ENCODE results near the gene FFAR3. TPM values are rescaled to one million over a fixed set of nuclear protein-coding genes. Genes with fewer than 3 reads are reported as not detected.

Gene FFAR3
- total RNA-seq, 6 donors from 2014 or later = 0.24 TPM; not detected in 5

DNA sequence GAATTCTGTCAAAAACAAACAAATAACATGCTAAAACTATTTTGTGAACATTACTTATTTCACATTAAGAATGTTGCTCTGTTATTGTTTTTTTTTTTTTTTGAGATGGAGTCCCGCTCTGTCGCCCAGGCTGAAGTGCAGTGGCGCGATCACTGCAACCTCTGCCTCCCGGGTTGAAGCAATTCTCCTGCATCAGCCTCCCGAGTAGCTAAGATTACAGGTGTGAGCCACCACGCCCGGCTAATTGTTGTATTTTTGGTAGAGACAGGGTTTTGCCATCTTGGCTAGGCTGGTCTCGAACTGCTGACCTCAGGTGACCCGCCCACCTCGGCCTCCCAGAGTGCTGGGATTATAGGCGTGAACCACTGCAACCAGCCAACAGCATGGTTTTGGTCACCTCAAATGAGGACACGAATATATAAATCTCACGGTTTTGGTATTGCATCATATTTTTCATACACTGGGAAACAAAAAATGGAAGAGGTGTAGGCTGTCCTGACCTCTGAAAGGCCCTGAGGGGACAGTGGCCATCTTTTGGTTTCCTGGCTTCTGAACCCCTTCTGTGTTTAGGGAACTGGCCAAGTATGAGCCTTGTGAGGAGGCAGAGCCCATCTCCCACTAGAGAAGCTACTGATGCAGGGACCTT lies 38.1 kb downstream of the FFAR3 start:
- ATAC-seq (ENCODE audit: low FRiP score in 2 of 2) = no peak
- no peaks in the 10 kb centered on the region for H3K9me3 ChIP-seq
- H3K36me3 ChIP-seq = no peaks in the 10 kb centered on the region
- no peak overlapping the region for H3K27ac ChIP-seq
- peaks cover 0 to 3% (median 0%) of the 10 kb centered on the region in 4 donors for H3K4me1 ChIP-seq
- 91 to 92% methylated on average over 14 of the region's 14 CpGs for WGBS, 2 donors
- no peak for DNase-seq
- no peak overlapping the region for H3K4me3 ChIP-seq
- no peaks in the 10 kb centered on the region for H3K27me3 ChIP-seq
- TF ChIP-seq POLR2A (IDR thresholded peaks at IDR 0.05) (no peak), POLR2AphosphoS5 (IDR thresholded peaks at IDR 0.05) (no peak), EP300 (IDR thresholded peaks at IDR 0.05) (no peak)
- TF ChIP-seq, protein P1, sequence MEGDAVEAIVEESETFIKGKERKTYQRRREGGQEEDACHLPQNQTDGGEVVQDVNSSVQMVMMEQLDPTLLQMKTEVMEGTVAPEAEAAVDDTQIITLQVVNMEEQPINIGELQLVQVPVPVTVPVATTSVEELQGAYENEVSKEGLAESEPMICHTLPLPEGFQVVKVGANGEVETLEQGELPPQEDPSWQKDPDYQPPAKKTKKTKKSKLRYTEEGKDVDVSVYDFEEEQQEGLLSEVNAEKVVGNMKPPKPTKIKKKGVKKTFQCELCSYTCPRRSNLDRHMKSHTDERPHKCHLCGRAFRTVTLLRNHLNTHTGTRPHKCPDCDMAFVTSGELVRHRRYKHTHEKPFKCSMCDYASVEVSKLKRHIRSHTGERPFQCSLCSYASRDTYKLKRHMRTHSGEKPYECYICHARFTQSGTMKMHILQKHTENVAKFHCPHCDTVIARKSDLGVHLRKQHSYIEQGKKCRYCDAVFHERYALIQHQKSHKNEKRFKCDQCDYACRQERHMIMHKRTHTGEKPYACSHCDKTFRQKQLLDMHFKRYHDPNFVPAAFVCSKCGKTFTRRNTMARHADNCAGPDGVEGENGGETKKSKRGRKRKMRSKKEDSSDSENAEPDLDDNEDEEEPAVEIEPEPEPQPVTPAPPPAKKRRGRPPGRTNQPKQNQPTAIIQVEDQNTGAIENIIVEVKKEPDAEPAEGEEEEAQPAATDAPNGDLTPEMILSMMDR (IDR thresholded peaks at IDR 0.05) = no peak

DNA sequence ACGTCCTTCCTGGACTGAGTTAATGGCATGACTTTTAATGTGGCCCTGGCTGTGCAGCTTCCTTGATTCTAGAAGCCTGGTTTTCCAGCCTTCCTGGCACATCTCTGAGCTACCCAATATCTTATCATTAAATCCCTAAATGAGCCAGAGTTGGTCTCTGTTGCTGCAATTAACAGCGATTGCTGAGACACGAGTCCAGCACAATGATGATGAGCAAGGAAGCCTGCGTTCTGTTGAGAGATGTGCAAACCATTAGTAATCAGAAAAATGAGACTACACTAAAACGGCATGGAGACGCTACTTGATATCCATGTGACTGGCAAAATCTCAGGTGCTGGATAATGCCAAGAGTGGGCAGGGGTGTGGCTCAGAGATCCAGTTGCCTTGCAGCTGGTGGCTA lies 38.8 kb downstream of the FFAR3 start:
- no peaks in the 10 kb centered on the region for H3K9me3 ChIP-seq
- no peaks in the 10 kb centered on the region for H3K36me3 ChIP-seq
- 88% methylated on average over 6 of the region's 6 CpGs for WGBS, 2 donors
- no peak for TF ChIP-seq EP300 (IDR thresholded peaks at IDR 0.05)
- TF ChIP-seq, protein P1 (IDR thresholded peaks at IDR 0.05) = no peak
- no peak for TF ChIP-seq POLR2A (IDR thresholded peaks at IDR 0.05)
- no peak for TF ChIP-seq POLR2AphosphoS5 (IDR thresholded peaks at IDR 0.05)
- DNase-seq (no peak), ATAC-seq (ENCODE audit: low FRiP score in 2 of 2) (no peak)
- H3K4me1 ChIP-seq = peaks cover 0 to 3% (median 0%) of the 10 kb centered on the region in 4 donors
- no peak overlapping the region for H3K4me3 ChIP-seq
- H3K27ac ChIP-seq = no peak overlapping the region
- no peaks in the 10 kb centered on the region for H3K27me3 ChIP-seq

DNA sequence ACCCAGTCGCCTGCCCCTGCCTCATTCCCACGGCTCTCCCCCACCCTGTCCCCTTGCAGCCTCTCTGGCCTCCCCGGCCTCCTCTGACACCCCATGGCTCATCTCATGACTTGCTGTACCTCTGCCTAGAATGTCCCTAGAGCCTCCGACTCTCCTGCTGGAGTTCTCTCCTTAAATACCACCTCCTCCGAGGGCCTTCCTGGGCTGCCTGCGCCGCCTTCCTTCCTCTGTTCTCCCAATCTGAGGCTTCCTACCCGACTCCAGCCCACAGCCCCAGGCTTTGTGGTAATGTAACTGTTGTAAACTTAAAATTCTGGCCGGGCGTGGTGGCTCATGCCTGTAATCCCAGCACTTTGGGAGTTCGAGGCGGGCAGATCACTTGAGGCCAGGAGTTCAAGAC lies 40.3 kb downstream of the FFAR3 start:
- 87 to 91% methylated on average over 12 of the region's 12 CpGs for WGBS, 2 donors
- Histone ChIP-seq H3K4me1 (peaks cover 0 to 3% (median 0%) of the 10 kb centered on the region in 4 donors), H3K27me3 (no peaks in the 10 kb centered on the region), H3K4me3 (no peak overlapping the region), H3K36me3 (no peaks in the 10 kb centered on the region), H3K9me3 (no peaks in the 10 kb centered on the region), H3K27ac (no peak overlapping the region)
- TF ChIP-seq, protein P1 (IDR thresholded peaks at IDR 0.05) = no peak
- TF ChIP-seq POLR2A (IDR thresholded peaks at IDR 0.05) (no peak), POLR2AphosphoS5 (IDR thresholded peaks at IDR 0.05) (no peak), EP300 (IDR thresholded peaks at IDR 0.05) (no peak)
- DNase-seq (no peak), ATAC-seq (ENCODE audit: low FRiP score in 2 of 2) (no peak)

DNA sequence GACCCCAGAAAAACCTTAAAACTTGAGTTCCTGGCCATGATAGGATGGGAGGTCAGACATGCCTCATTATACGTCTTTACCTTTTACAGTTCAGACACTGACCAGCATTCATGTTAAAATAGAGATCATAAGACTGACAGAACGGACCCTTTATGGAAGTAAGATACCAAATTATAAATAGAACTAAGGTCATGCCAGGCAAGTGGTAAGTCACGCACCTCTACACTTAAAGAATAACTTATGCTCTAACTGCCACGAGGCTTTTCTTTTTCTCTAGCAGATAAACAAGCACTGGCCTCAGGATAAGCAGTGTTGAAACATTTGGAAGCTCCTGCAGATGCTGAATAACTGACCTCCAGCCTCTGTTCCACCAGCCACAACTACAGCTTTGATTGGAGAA lies 41.0 kb downstream of the FFAR3 start:
- H3K9me3 ChIP-seq = no peaks in the 10 kb centered on the region
- TF ChIP-seq POLR2AphosphoS5 (IDR thresholded peaks at IDR 0.05) = no peak
- TF ChIP-seq, protein P1 (IDR thresholded peaks at IDR 0.05) = no peak
- TF ChIP-seq EP300 (IDR thresholded peaks at IDR 0.05) = no peak
- no peak for TF ChIP-seq POLR2A (IDR thresholded peaks at IDR 0.05)
- no peak for DNase-seq
- no peaks in the 10 kb centered on the region for H3K27me3 ChIP-seq
- H3K27ac ChIP-seq = no peak overlapping the region
- no peaks in the 10 kb centered on the region for H3K36me3 ChIP-seq
- H3K4me3 ChIP-seq = no peak overlapping the region
- peaks cover 0 to 3% (median 0%) of the 10 kb centered on the region in 4 donors for H3K4me1 ChIP-seq
- 66 to 83% methylated on average over 4 of the region's 4 CpGs for WGBS, 2 donors
- ATAC-seq (ENCODE audit: low FRiP score in 2 of 2) = no peak
